ENCODE measurements around the gene WDR90.

WDR90 gene

GRCh38 chr16:648781-649589, at the start of gene WDR90:
TSS of gene WDR90 (plus strand) at chr16:649365. CDS start at chr16:649417, 52 bp downstream.
- DNase-seq: peak; percentile 95

GRCh38 chr16:600781-601180, 48.4 kb upstream of the WDR90 start:
- DNase-seq: no peak

- DNase-seq: no peak
Measured at GRCh38 chr16:603933-604332, 45.2 kb upstream of the WDR90 start.

- no peak for DNase-seq
Measured at GRCh38 chr16:606656-607307, 42.4 kb upstream of the WDR90 start.

GRCh38 chr16:608019-608418, 41.1 kb upstream of the WDR90 start:
- peak; percentile 70 for DNase-seq

- DNase-seq: no peak
Measured at GRCh38 chr16:609316-609715, 39.8 kb upstream of the WDR90 start.

GRCh38 chr16:609984-610383, 39.2 kb upstream of the WDR90 start:
- DNase-seq: no peak

GRCh38 chr16:610513-611381, 38.4 kb upstream of the WDR90 start:
- DNase-seq: peak; percentile 78

- DNase-seq: no peak
Measured at GRCh38 chr16:615122-615521, 34.0 kb upstream of the WDR90 start.

- no peak for DNase-seq
Measured at GRCh38 chr16:616733-617586, 32.2 kb upstream of the WDR90 start.

- DNase-seq: no peak
Measured at GRCh38 chr16:617855-618254, 31.3 kb upstream of the WDR90 start.

GRCh38 chr16:619476-620100, 29.6 kb upstream of the WDR90 start:
- no peak for DNase-seq

GRCh38 chr16:620700-621525, 28.3 kb upstream of the WDR90 start:
- DNase-seq: no peak

- no peak for DNase-seq
Measured at GRCh38 chr16:621526-622105, 27.5 kb upstream of the WDR90 start.

- no peak for DNase-seq
Measured at GRCh38 chr16:622920-623280, 26.3 kb upstream of the WDR90 start.

GRCh38 chr16:624526-625070, 24.6 kb upstream of the WDR90 start:
- no peak for DNase-seq

- no peak for DNase-seq
Measured at GRCh38 chr16:625117-625976, 23.8 kb upstream of the WDR90 start.

- no peak for DNase-seq
Measured at GRCh38 chr16:625977-626765, 23.0 kb upstream of the WDR90 start.

Data from stimulated activated CD8-positive, alpha-beta memory T cell treated with anti-CD3 and anti-CD28 coated beads, Interleukin-4, amount 100 ng/mL, for 48 hours (primary cell).